Spleen (tissue), 7 donors: ENCODE measurements around the gene NCOA3.

Source experiments
- POLR2A ChIP-seq, 3 donors: fragments of 450-650 bp; IDR thresholded peaks; one replicate each; pipeline ENCODE4 v1.5.1; 2017; ENCODE audit warnings: antibody characterized with exemption in 3 of 3, mild to moderate bottlenecking in 1 of 3
- TF ChIP-seq, protein P1 (sequence below), 11 experiments: fragments of 200-600 bp in 7 of 11; fragments of 450-650 bp in 4 of 11; sonication (generic) in 4 of 11; IDR thresholded peaks in 8 of 11; conservative IDR thresholded peaks in 3 of 11; 1 replicate in 7 of 11; 2 replicates in 4 of 11; pipeline versions ENCODE4 v1.4.0 to v1.8.0; 2016 to 2021; ENCODE audit warnings: antibody characterized with exemption in 11 of 11, inconsistent platforms in 4 of 11, mild to moderate bottlenecking in 1 of 11
- donor health status: DM: no; HTN: no; CAD: no; lungs with moderate emphysema.
- donor health status: DM: no; HTN: no; CAD: no.
- donor health status: DM: no; HTN: no; CAD: no.

DNA sequence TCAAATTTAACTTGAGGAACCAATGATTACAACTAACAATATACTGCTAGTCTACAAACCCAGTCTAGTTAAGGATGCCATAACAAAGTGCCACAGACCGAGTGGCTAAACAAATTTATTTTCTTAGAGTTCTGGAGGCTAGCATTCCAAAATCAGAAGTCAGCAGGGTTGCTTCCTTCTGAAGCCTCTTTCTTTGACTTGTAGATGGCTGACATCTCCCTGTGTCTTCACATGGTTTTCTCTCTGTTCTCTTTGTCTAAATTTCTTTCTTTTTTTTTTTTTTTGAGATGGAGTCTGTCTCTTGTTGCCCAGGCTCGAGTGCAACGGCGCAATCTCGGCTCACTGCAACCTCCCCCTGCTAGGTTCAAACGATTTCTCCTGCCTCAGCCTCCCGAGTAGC lies 56.1 kb downstream of the NCOA3 start:
- TF ChIP-seq, protein P1, sequence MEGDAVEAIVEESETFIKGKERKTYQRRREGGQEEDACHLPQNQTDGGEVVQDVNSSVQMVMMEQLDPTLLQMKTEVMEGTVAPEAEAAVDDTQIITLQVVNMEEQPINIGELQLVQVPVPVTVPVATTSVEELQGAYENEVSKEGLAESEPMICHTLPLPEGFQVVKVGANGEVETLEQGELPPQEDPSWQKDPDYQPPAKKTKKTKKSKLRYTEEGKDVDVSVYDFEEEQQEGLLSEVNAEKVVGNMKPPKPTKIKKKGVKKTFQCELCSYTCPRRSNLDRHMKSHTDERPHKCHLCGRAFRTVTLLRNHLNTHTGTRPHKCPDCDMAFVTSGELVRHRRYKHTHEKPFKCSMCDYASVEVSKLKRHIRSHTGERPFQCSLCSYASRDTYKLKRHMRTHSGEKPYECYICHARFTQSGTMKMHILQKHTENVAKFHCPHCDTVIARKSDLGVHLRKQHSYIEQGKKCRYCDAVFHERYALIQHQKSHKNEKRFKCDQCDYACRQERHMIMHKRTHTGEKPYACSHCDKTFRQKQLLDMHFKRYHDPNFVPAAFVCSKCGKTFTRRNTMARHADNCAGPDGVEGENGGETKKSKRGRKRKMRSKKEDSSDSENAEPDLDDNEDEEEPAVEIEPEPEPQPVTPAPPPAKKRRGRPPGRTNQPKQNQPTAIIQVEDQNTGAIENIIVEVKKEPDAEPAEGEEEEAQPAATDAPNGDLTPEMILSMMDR (IDR thresholded peaks at IDR 0.05 in 8 of 11, conservative IDR thresholded peaks at IDR 0.05 in 3 of 11) = no peak
- no peak for TF ChIP-seq POLR2A (IDR thresholded peaks at IDR 0.05)
